Measurements from ENCODE around the gene RABAC1. TPM values are rescaled to one million over a fixed set of nuclear protein-coding genes. Genes with fewer than 3 reads are reported as not detected.

RABAC1 gene
- total and polyA plus RNA-seq, 9 of the 15 experiments (the other 6 are each of a cell fraction or from before 2014, with no cell fraction given): 2.4 to 28.1 (median 9.3) TPM

DNA sequence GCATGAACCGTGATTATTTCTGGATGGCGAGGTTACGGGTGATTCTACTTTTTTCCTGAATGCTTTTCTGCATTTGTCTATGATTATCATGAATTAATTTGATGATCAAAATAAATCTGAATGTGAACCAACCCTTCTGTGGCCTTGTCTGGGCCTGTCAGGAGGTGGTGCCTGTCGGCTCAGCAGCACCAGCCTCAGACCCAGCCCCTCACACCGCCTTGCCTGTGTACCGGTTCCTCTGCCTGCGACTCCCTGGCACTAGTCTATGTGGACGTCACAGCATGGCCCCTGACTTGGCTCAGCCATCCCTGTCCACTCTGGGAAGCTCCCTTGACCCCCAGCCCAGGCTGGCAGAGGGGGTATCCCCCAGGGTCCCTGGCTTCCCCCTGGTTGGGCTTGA is 15.5 kb upstream of the RABAC1 start:
- ATAC-seq (no peak), FAIRE-seq (no peak), DNase-seq (ENCODE audit: extremely low read depth in 1 of 4, low spot score in 3 of 4) (no peak)
- H3K9me1 ChIP-seq (ENCODE audit: control insufficient read depth, insufficient read depth, low read length): no peaks in the 10 kb centered on the region
- no TSS peak for BruUV-seq (replicated peaks)
- WGBS (ENCODE audit: insufficient coverage, low coverage, missing lambda C conversion rate): 2% methylated on average over 8 of the region's 8 CpGs
- H3K4me3 ChIP-seq: no peak overlapping the region
- in situ Hi-C loops (cut with MboI) (no loop called here), intact Hi-C loops (cut with micrococcal nuclease) (no loop called here)
- POLR2A ChIA-PET: interaction anchor here (0.7 kb wide), 1 partner anchor 160 kb away, joined by 3 read pairs; no protein-coding TSS in a partner anchor
- no peak overlapping the region for H3K27ac ChIP-seq (ENCODE audit: extremely low read depth, low read depth, low read length)
- H3K4me1 ChIP-seq (replicated peaks in 1 of 2; ENCODE audit: control insufficient read depth in 2 of 2, insufficient read depth in 2 of 2, low read length in 2 of 2): peaks cover 0 to 18% of the 10 kb centered on the region in 2 experiments; a peak in 2 of 5 replicates
- no peaks in the 10 kb centered on the region for H3K9me3 ChIP-seq (replicated peaks; ENCODE audit: control insufficient read depth, insufficient read depth, low read depth, low read length)
- TF ChIP-seq FOXA1 (IDR thresholded peaks at IDR 0.05; ENCODE audit: borderline replicate concordance): no peak
- TF ChIP-seq MTF1 (CRISPR knock-in tag; IDR thresholded peaks at IDR 0.05; ENCODE audit: borderline replicate concordance): no peak
- no peak for TF ChIP-seq RB1 (IDR thresholded peaks at IDR 0.05; ENCODE audit: low read depth)
- TF ChIP-seq, protein P1, sequence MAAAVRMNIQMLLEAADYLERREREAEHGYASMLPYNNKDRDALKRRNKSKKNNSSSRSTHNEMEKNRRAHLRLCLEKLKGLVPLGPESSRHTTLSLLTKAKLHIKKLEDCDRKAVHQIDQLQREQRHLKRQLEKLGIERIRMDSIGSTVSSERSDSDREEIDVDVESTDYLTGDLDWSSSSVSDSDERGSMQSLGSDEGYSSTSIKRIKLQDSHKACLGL (CRISPR knock-in tag; IDR thresholded peaks at IDR 0.05; ENCODE audit: borderline replicate concordance, poor library complexity, severe bottlenecking): no peak
- TF ChIP-seq, protein P2, sequence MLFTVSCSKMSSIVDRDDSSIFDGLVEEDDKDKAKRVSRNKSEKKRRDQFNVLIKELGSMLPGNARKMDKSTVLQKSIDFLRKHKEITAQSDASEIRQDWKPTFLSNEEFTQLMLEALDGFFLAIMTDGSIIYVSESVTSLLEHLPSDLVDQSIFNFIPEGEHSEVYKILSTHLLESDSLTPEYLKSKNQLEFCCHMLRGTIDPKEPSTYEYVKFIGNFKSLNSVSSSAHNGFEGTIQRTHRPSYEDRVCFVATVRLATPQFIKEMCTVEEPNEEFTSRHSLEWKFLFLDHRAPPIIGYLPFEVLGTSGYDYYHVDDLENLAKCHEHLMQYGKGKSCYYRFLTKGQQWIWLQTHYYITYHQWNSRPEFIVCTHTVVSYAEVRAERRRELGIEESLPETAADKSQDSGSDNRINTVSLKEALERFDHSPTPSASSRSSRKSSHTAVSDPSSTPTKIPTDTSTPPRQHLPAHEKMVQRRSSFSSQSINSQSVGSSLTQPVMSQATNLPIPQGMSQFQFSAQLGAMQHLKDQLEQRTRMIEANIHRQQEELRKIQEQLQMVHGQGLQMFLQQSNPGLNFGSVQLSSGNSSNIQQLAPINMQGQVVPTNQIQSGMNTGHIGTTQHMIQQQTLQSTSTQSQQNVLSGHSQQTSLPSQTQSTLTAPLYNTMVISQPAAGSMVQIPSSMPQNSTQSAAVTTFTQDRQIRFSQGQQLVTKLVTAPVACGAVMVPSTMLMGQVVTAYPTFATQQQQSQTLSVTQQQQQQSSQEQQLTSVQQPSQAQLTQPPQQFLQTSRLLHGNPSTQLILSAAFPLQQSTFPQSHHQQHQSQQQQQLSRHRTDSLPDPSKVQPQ (CRISPR knock-in tag; IDR thresholded peaks at IDR 0.05; ENCODE audit: borderline replicate concordance): no peak
- no peak for TF ChIP-seq ATF7 (IDR thresholded peaks at IDR 0.05)
- TF ChIP-seq ZC3H8 (IDR thresholded peaks at IDR 0.05): no peak
- peak overlapping the region in 1 of 2 experiments; percentile 20; a peak in 1 of 4 replicates for H3K9ac ChIP-seq (ENCODE audit: insufficient read depth in 1 of 2, low read depth in 2 of 2, low read length in 2 of 2)
- H3K79me2 ChIP-seq (ENCODE audit: control insufficient read depth, insufficient read depth, low read length): no peaks in the 10 kb centered on the region
- H2AFZ ChIP-seq (ENCODE audit: low read depth, low read length): no peak overlapping the region
- no peak overlapping the region for H3K4me2 ChIP-seq (ENCODE audit: insufficient read depth, low read length)
- peaks cover 28 to 62% of the 10 kb centered on the region in 2 experiments for H3K27me3 ChIP-seq (ENCODE audit: control insufficient read depth in 2 of 2, insufficient read depth in 2 of 2, low read length in 2 of 2)
- CTCF ChIA-PET (ENCODE audit: low intra/inter-chr PET ratio): interaction anchor here (0.5 kb wide), 1 partner anchor 16 kb away, joined by 3 read pairs; no protein-coding TSS in a partner anchor
- peaks cover under 1% of the 10 kb centered on the region for H4K20me1 ChIP-seq (replicated peaks; ENCODE audit: control insufficient read depth, insufficient read depth, low read length)
- H3K36me3 ChIP-seq (ENCODE audit: control insufficient read depth, insufficient read depth, low read length): no peaks in the 10 kb centered on the region
